Suppressor macrophage treated with lipopolysaccharide for 4 hours (primary cell): Measurements from ENCODE around the gene NCCRP1.
"Not testable (repeated sequence)": the region's sequence is repeated elsewhere in the genome, so short reads cannot be mapped to it uniquely, and the experiment has no call there.

Experiments used
- DNase-seq: peaks from one replicate; pipeline ENCODE4 v3.0.0-alpha.2; 2020

NCCRP1 gene

GRCh38 chr19:39211731-39212374 lies 15.1 kb downstream of the NCCRP1 start:
- no peak for DNase-seq

GRCh38 chr19:39212375-39212742 lies 15.6 kb downstream of the NCCRP1 start:
- peak; percentile 49 for DNase-seq

- not testable (repeated sequence) for DNase-seq
These were observed 18.6 kb downstream of the NCCRP1 start for GRCh38 chr19:39215323-39215722.

- no peak for DNase-seq
These were observed 20.3 kb downstream of the NCCRP1 start for GRCh38 chr19:39217094-39217493.

- no peak for DNase-seq
These were observed 21.7 kb downstream of the NCCRP1 start for GRCh38 chr19:39218230-39219007.

GRCh38 chr19:39219108-39219507 lies 22.3 kb downstream of the NCCRP1 start:
- not testable (repeated sequence) for DNase-seq

GRCh38 chr19:39223703-39224279 lies 27.0 kb downstream of the NCCRP1 start:
- peak; percentile 17 for DNase-seq

GRCh38 chr19:39224910-39225309 lies 28.1 kb downstream of the NCCRP1 start:
- no peak for DNase-seq

GRCh38 chr19:39230096-39230764 lies 33.5 kb downstream of the NCCRP1 start:
- DNase-seq, result no peak

GRCh38 chr19:39232708-39233107 lies 35.9 kb downstream of the NCCRP1 start:
- no peak for DNase-seq

GRCh38 chr19:39236527-39236926 lies 39.8 kb downstream of the NCCRP1 start:
- DNase-seq, result no peak

GRCh38 chr19:39237200-39238184 lies 40.7 kb downstream of the NCCRP1 start:
- DNase-seq, result no peak

GRCh38 chr19:39238209-39238608 lies 41.4 kb downstream of the NCCRP1 start:
- DNase-seq, result no peak

- DNase-seq, result no peak
These were observed 42.2 kb downstream of the NCCRP1 start for GRCh38 chr19:39238944-39239343.

- no peak for DNase-seq
These were observed 43.7 kb downstream of the NCCRP1 start for GRCh38 chr19:39240421-39240820.

- not testable (repeated sequence) for DNase-seq
These were observed 47.0 kb downstream of the NCCRP1 start for GRCh38 chr19:39243741-39244140.

GRCh38 chr19:39244410-39245100 lies 47.8 kb downstream of the NCCRP1 start, which contains the start of gene IFNL3:
TSS of gene IFNL3 (minus strand) at chr19:39245006. CDS start at chr19:39244967, 39 bp downstream.
- not testable (repeated sequence) for DNase-seq

GRCh38 chr19:39245166-39245565 lies 48.4 kb downstream of the NCCRP1 start:
- not testable (repeated sequence) for DNase-seq

GRCh38 chr19:39246951-39247669 lies 50.3 kb downstream of the NCCRP1 start:
- DNase-seq, result no peak
